ENCODE results near the gene UBXN1. TPM values are rescaled to one million over a fixed set of nuclear protein-coding genes. Genes with fewer than 3 reads are reported as not detected.

Gene UBXN1
- total RNA-seq, 2 experiments from 2014 or later = 101 to 129 TPM

GRCh38 chr11:62673196-62673525 lies 5.7 kb downstream of the UBXN1 start:
- H2AFZ ChIP-seq (ENCODE audit: low read length) = no peak overlapping the region
- peaks cover 43% of the 10 kb centered on the region; the same call in 1 of the 2 replicates for H3K79me2 ChIP-seq (ENCODE audit: insufficient read depth, low read depth, low read length)
- H3K36me3 ChIP-seq (ENCODE audit: insufficient read depth, low read length) = peaks cover 51% of the 10 kb centered on the region
- TF ChIP-seq EZH2phosphoT487 (IDR thresholded peaks at IDR 0.05; ENCODE audit: borderline replicate concordance, low read depth, low read length) (no peak), CTCF (conservative IDR thresholded peaks at IDR 0.05; ENCODE audit: low read length) (no peak)
- POLR2A ChIA-PET = interaction anchor here (0.6 to 3.7 kb wide), 5 partner anchors 8 to 169 kb away, joined by 3 to 24 read pairs (median 4); partner anchors contain the start of genes C11orf98, CSKMT, HNRNPUL2 and ZBTB3
- CTCF ChIA-PET (ENCODE audit: unreplicated experiment) = no interaction called here
- intact Hi-C loops (cut with micrococcal nuclease; ENCODE audit: unreplicated experiment) = loop anchor here (5.0 kb wide), 2 partner anchors 54 to 99 kb away; partner anchors contain the start of genes HNRNPUL2, TAF6L and TTC9C
- H3K4me1 ChIP-seq (ENCODE audit: insufficient read depth, low read length, poor library complexity, severe bottlenecking) = peaks cover 56% of the 10 kb centered on the region
- H3K9me3 ChIP-seq (ENCODE audit: low read length) = no peaks in the 10 kb centered on the region
- H3K27ac ChIP-seq (ENCODE audit: low read depth, low read length, poor library complexity, severe bottlenecking) = no peak overlapping the region
- H3K9me2 ChIP-seq (ENCODE audit: insufficient read depth, low read length) = no peaks in the 10 kb centered on the region
- H3K4me2 ChIP-seq (ENCODE audit: low read length) = peak overlapping the region; percentile 85
- no peak for DNase-seq (ENCODE audit: low spot score)
- BruUV-seq (replicated peaks) = no TSS peak
- H3K4me3 ChIP-seq (ENCODE audit: low read depth, low read length, poor library complexity, severe bottlenecking) = peak overlapping the region; percentile 81
- no peaks in the 10 kb centered on the region for H4K20me1 ChIP-seq (ENCODE audit: insufficient read depth, low read length)

- peak within 1 kb of the TSS; percentile 67 for H2AFZ ChIP-seq (ENCODE audit: low read length)
- H3K36me3 ChIP-seq (ENCODE audit: insufficient read depth, low read length) = peaks cover 57% of the 10 kb centered on the region
- DNase-seq (ENCODE audit: low spot score) = peak; percentile 86
- ChIA-PET POLR2A (interaction anchor here (0.5 to 2.5 kb wide), 13 partner anchors 9 to 202 kb away, joined by 3 to 13 read pairs (median 5); partner anchors contain the start of genes B3GAT3, BSCL2, GNG3 and HNRNPUL2), CTCF (ENCODE audit: unreplicated experiment) (interaction anchor here (0.6 kb wide), 1 partner anchor 247 kb away, joined by 3 read pairs; no protein-coding TSS in a partner anchor)
- peak within 1 kb of the TSS; percentile 85 for H3K4me2 ChIP-seq (ENCODE audit: low read length)
- H3K27ac ChIP-seq (ENCODE audit: low read depth, low read length, poor library complexity, severe bottlenecking) = peak within 1 kb of the TSS; percentile 73
- TF ChIP-seq CTCF (conservative IDR thresholded peaks at IDR 0.05; ENCODE audit: low read length) (no peak), EZH2phosphoT487 (IDR thresholded peaks at IDR 0.05; ENCODE audit: borderline replicate concordance, low read depth, low read length) (no peak)
- H3K4me3 ChIP-seq (ENCODE audit: low read depth, low read length, poor library complexity, severe bottlenecking) = peak within 1 kb of the TSS; percentile 81
- no peaks in the 10 kb centered on the region for H3K9me3 ChIP-seq (ENCODE audit: low read length)
- BruUV-seq (replicated peaks) = TSS peak; percentile 64
- intact Hi-C loops (cut with micrococcal nuclease; ENCODE audit: unreplicated experiment) = loop anchor here (5.0 kb wide), 2 partner anchors 56 to 101 kb away; partner anchors contain the start of genes HNRNPUL2, TAF6L and TTC9C
- no peaks in the 10 kb centered on the region for H3K9me2 ChIP-seq (ENCODE audit: insufficient read depth, low read length)
- peaks cover 56% of the 10 kb centered on the region for H3K4me1 ChIP-seq (ENCODE audit: insufficient read depth, low read length, poor library complexity, severe bottlenecking)
- peaks cover 51% of the 10 kb centered on the region; the same call in 1 of the 2 replicates for H3K79me2 ChIP-seq (ENCODE audit: insufficient read depth, low read depth, low read length)
- H4K20me1 ChIP-seq (ENCODE audit: insufficient read depth, low read length) = peaks cover 6% of the 10 kb centered on the region; the same call in 1 of the 2 replicates
Measured at GRCh38 chr11:62671608-62672389, 7.1 kb downstream of the UBXN1 start, which contains the start of the genes LBHD1 and UQCC3. LBHD1 (minus strand) TSS chr11:62672267; CDS start chr11:62670031, 2,236 bp downstream. UQCC3 (plus strand) TSS chr11:62671673; CDS start chr11:62671746, 73 bp downstream.
